ENCODE data around the gene SUPT6H. TPM values are rescaled to one million over a fixed set of nuclear protein-coding genes. Genes with fewer than 3 reads are reported as not detected.
A peak's percentile ranks its signal among the peaks of the same experiment; 100 is the strongest.

Gene SUPT6H
- total and polyA plus RNA-seq, 2 donors (not counting 1 experiment from before 2014, with no cell fraction given) = 34.7 to 61.6 TPM

DNA sequence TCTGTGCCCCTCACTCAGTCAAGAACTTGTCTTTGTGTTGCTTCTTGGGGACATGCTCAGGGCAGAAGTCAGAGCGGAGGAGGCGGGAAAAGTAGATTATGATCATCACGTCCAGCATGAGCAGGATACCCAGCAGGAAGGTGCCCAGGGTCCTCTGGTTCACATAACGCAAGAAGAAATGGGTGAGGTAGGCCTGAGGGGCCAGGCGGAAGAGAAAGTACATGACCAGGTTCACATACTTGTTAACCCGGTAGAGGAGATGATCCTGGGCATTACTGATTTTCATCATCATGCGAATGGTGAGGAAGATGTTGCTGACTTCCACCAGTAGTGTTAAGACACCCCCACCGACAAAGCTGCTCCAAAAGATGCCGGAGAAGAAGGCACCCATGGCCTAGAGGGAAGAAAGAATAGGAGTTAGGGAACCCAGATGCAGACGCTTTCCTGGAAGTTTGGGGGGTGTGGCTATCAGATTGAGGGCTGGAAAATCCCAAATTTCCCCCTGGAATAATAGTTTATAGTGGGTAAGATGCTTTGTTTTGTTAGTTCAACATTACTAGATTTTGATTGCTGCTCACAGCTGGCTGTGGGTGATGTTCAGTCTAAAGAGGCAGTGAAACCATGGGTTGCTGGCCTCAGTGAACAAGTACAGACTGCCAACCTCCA is 62.6 kb downstream of the SUPT6H start:
- Histone ChIP-seq H2AFZ (ENCODE audit: low read length) (no peak overlapping the region), H3K9me3 (ENCODE audit: control insufficient read depth, insufficient read depth, low read depth, low read length) (no peaks in the 10 kb centered on the region), H4K20me1 (ENCODE audit: control insufficient read depth, extremely low read depth, insufficient read depth, low read length) (no peaks in the 10 kb centered on the region), H3K79me2 (ENCODE audit: control insufficient read depth, insufficient read depth, low read length) (peaks cover 35% of the 10 kb centered on the region), H3K36me3 (ENCODE audit: control insufficient read depth, insufficient read depth, low read length) (peaks cover 11% of the 10 kb centered on the region), H3K4me1 (ENCODE audit: control insufficient read depth, extremely low read depth, insufficient read depth, low read length) (peaks cover 17% of the 10 kb centered on the region), H3K4me2 (ENCODE audit: extremely low read depth, insufficient read depth, low read length) (no peak overlapping the region), H3K4me3 (replicated peaks in 1 of 4; ENCODE audit: control extremely low read depth in 1 of 4, insufficient read depth in 1 of 4, low read depth in 3 of 4, low read length in 4 of 4) (peak overlapping the region in 2 of 4 experiments; percentile 60 to 78), H3K27me3 (ENCODE audit: control insufficient read depth, insufficient read depth, low read length) (no peaks in the 10 kb centered on the region), H3K27ac (ENCODE audit: insufficient read depth, low read length) (peak overlapping the region; percentile 68), H3K9ac (ENCODE audit: insufficient read depth, low read length) (no peak overlapping the region)
- no peak for DNase-seq (ENCODE audit: low read depth in 2 of 2)
- TF ChIP-seq, protein P1, sequence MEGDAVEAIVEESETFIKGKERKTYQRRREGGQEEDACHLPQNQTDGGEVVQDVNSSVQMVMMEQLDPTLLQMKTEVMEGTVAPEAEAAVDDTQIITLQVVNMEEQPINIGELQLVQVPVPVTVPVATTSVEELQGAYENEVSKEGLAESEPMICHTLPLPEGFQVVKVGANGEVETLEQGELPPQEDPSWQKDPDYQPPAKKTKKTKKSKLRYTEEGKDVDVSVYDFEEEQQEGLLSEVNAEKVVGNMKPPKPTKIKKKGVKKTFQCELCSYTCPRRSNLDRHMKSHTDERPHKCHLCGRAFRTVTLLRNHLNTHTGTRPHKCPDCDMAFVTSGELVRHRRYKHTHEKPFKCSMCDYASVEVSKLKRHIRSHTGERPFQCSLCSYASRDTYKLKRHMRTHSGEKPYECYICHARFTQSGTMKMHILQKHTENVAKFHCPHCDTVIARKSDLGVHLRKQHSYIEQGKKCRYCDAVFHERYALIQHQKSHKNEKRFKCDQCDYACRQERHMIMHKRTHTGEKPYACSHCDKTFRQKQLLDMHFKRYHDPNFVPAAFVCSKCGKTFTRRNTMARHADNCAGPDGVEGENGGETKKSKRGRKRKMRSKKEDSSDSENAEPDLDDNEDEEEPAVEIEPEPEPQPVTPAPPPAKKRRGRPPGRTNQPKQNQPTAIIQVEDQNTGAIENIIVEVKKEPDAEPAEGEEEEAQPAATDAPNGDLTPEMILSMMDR (conservative IDR thresholded peaks at IDR 0.05 in 1 of 2, IDR thresholded peaks at IDR 0.05 in 1 of 2; ENCODE audit: low read depth in 1 of 2, low read length in 2 of 2) = no peak
- TF ChIP-seq EZH2 (IDR thresholded peaks at IDR 0.05; ENCODE audit: low read length, missing control alignments) = no peak

DNA sequence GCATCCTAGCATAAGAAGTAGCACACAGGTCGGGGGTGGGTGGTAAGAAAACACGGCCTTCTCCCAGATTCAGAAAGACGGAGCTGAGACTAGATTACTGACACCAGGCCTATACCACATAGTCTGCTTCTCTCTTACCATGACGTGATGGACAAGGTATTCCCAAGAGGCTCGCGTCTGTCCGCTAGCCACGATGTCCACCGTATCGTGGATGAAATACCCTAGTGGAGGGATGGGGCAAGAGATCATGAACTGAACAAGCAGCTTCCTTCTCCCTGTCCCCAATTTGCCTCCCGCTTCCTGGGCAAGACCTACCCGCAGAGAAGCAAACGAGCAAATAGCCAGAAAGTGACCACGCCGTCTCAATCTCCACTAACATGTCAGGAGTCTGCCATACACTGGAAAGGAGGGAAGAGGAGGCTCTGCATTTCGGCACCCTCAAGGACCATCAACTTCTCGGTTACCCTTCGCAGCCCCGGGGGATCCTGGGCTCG is 63.2 kb downstream of the SUPT6H start:
- H3K27ac ChIP-seq (ENCODE audit: insufficient read depth, low read length) = peak overlapping the region; percentile 68

DNA sequence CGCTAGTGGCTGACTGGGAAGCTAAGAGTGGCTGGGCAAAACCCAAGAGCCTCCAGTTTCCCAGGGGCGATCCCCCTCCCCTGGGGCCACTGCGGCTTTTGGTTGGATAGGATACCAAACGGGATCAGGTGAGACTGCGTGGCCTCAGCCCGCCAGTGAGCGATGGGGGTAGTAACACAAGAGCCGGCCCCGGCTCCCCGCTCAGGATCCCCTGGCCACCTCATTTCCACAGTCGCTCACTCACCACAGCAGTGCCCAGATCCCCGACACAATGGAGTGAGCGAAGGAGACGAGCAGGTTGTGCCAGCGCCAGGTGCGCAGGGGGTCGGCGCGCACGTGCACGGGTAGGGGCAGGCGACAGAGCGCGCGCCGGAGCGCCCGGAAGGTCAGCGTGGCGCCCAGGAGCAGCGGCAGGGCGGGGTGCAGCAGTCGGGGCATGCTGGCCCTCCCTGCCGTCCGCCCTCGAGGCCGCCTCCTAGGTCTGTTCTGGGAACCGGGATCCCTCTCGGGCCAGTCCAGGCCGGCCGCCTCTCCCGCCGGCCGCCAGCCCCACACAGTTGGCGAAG is 63.7 kb downstream of the SUPT6H start:
- H2AFZ ChIP-seq (ENCODE audit: low read length) = no peak overlapping the region
- no peaks in the 10 kb centered on the region for H4K20me1 ChIP-seq (ENCODE audit: control insufficient read depth, extremely low read depth, insufficient read depth, low read length)
- peaks cover 26% of the 10 kb centered on the region for H3K79me2 ChIP-seq (ENCODE audit: control insufficient read depth, insufficient read depth, low read length)
- TF ChIP-seq, protein P1 (conservative IDR thresholded peaks at IDR 0.05 in 1 of 2, IDR thresholded peaks at IDR 0.05 in 1 of 2; ENCODE audit: low read depth in 1 of 2, low read length in 2 of 2) = no peak
- TF ChIP-seq EZH2 (IDR thresholded peaks at IDR 0.05; ENCODE audit: low read length, missing control alignments) = no peak
- DNase-seq (ENCODE audit: low read depth in 2 of 2) = peak; percentile 74 to 80
- H3K36me3 ChIP-seq (ENCODE audit: control insufficient read depth, insufficient read depth, low read length) = peaks cover 10% of the 10 kb centered on the region
- H3K27ac ChIP-seq (ENCODE audit: insufficient read depth, low read length) = peak overlapping the region; percentile 68
- no peaks in the 10 kb centered on the region for H3K27me3 ChIP-seq (ENCODE audit: control insufficient read depth, insufficient read depth, low read length)
- H3K9me3 ChIP-seq (ENCODE audit: control insufficient read depth, insufficient read depth, low read depth, low read length) = no peaks in the 10 kb centered on the region
- peaks cover 17% of the 10 kb centered on the region for H3K4me1 ChIP-seq (ENCODE audit: control insufficient read depth, extremely low read depth, insufficient read depth, low read length)
- H3K4me2 ChIP-seq (ENCODE audit: extremely low read depth, insufficient read depth, low read length) = peak overlapping the region; percentile 59
- peak overlapping the region; percentile 24 to 78 (median 50) for H3K4me3 ChIP-seq (replicated peaks in 1 of 4; ENCODE audit: control extremely low read depth in 1 of 4, insufficient read depth in 1 of 4, low read depth in 3 of 4, low read length in 4 of 4)
- H3K9ac ChIP-seq (ENCODE audit: insufficient read depth, low read length) = peak overlapping the region; percentile 58

More for the DNA sequence above, 63.2 kb downstream of the SUPT6H start:
- H3K9ac ChIP-seq (ENCODE audit: insufficient read depth, low read length) = peak overlapping the region; percentile 58
- peaks cover 31% of the 10 kb centered on the region for H3K79me2 ChIP-seq (ENCODE audit: control insufficient read depth, insufficient read depth, low read length)
- H4K20me1 ChIP-seq (ENCODE audit: control insufficient read depth, extremely low read depth, insufficient read depth, low read length) = no peaks in the 10 kb centered on the region
- H3K4me2 ChIP-seq (ENCODE audit: extremely low read depth, insufficient read depth, low read length) = peak overlapping the region; percentile 59
- H3K4me3 ChIP-seq (replicated peaks in 1 of 4; ENCODE audit: control extremely low read depth in 1 of 4, insufficient read depth in 1 of 4, low read depth in 3 of 4, low read length in 4 of 4) = peak overlapping the region; percentile 24 to 78 (median 50)
- TF ChIP-seq, protein P1 (conservative IDR thresholded peaks at IDR 0.05 in 1 of 2, IDR thresholded peaks at IDR 0.05 in 1 of 2; ENCODE audit: low read depth in 1 of 2, low read length in 2 of 2) = no peak
- TF ChIP-seq EZH2 (IDR thresholded peaks at IDR 0.05; ENCODE audit: low read length, missing control alignments) = no peak
- H3K4me1 ChIP-seq (ENCODE audit: control insufficient read depth, extremely low read depth, insufficient read depth, low read length) = peaks cover 17% of the 10 kb centered on the region
- H3K27me3 ChIP-seq (ENCODE audit: control insufficient read depth, insufficient read depth, low read length) = no peaks in the 10 kb centered on the region
- no peak overlapping the region for H2AFZ ChIP-seq (ENCODE audit: low read length)
- peaks cover 11% of the 10 kb centered on the region for H3K36me3 ChIP-seq (ENCODE audit: control insufficient read depth, insufficient read depth, low read length)
- DNase-seq (ENCODE audit: low read depth in 2 of 2) = peak; percentile 61 to 77
- H3K9me3 ChIP-seq (ENCODE audit: control insufficient read depth, insufficient read depth, low read depth, low read length) = no peaks in the 10 kb centered on the region
